Tibial nerve (tissue), 4 donors: Measurements from ENCODE around the gene TSPAN6.

ENCODE experiments used
- CTCF ChIP-seq, 5 experiments: fragments of 200-600 bp in 3 of 5; fragments of 450-650 bp in 2 of 5; sonication (generic) in 3 of 5; IDR thresholded peaks; one replicate each; pipeline ENCODE4 v1.5.1; 2016 to 2019; ENCODE audit warnings: antibody characterized with exemption in 5 of 5, mild to moderate bottlenecking in 3 of 5, moderate library complexity in 2 of 5
- EP300 ChIP-seq, 2 donors: sonication (generic); formaldehyde crosslinking; IDR thresholded peaks; one replicate each; pipeline ENCODE4 v1.6.1; 2017; ENCODE audit warnings: antibody characterized with exemption in 2 of 2, mild to moderate bottlenecking in 1 of 2

- TF ChIP-seq EP300 (IDR thresholded peaks at IDR 0.05) (no peak), CTCF (IDR thresholded peaks at IDR 0.05) (no peak)
Measured at GRCh38 chrX:100663642-100664041, 27.0 kb upstream of the TSPAN6 start.
